H1 (cell line): Measurements from ENCODE around the gene HABP2. TPM values are rescaled to one million over a fixed set of nuclear protein-coding genes. Genes with fewer than 3 reads are reported as not detected.

ENCODE experiments used
- SP2 ChIP-seq: IDR thresholded peaks from 2 replicates; pipeline ENCODE4 v1.6.1; 2012; ENCODE audit warnings: mild to moderate bottlenecking, low read length, inconsistent platforms
- TBP ChIP-seq: IDR thresholded peaks from 2 replicates; pipeline ENCODE4 v1.6.1; 2011; ENCODE audit warnings: low read depth, low read length, improper control_type of control experiment
- polyA plus RNA-seq, 7 experiments: library from polyadenylated mRNA; depleted of rRNA in 3 of 7; stranded (reverse) in 5 of 7; unstranded in 2 of 7; fragments of >200 nt in 5 of 7; fragments of 200-250 nt in 2 of 7; gene quantifications; 1 replicate in 5 of 7; 2 replicates in 1 of 7; 4 replicates in 1 of 7; pipeline versions ENCODE4 v1.2.1 to v1.2.3, GENCODE V29; 2011 to 2013; ENCODE audit warnings: missing spikeins in 2 of 7, mixed read lengths in 2 of 7
- total RNA-seq: library from RNA; stranded (reverse); fragmentation: NEBNext Ultra II Directional; extraction: Animal tissue kit (Norgen Biotek cat#: 25700); gene quantifications from 2 replicates; pipeline ENCODE4 v1.2.1, GENCODE V29; 2021

The HABP2 gene
- total and polyA plus RNA-seq, 2 of the 8 experiments (the other 6 are each of a cell fraction or from before 2014, with no cell fraction given): not detected

DNA sequence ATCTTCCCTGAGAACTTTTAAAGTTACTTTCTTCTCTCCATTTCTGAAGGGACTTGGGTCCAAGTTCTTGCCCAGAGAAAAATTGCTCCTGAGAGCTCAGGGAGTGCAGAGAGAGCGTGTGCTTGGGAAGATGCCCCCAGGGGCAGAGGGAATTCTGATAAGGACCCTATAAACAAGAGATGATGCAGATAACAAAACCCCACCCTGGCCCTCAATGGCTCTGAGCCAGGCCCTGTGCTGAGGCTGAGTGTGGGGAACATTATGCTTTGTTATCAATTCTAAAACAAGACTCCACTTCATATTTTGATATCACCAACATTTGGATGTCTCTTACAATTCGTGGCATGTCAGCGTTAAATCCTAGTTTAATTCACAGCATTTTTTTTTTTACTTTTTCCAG, 34.4 kb upstream of the HABP2 start (continued):
- TF ChIP-seq TBP (no peak), SP2 (no peak)
